Measurements from ENCODE around the gene LDLRAD4. TPM values are rescaled to one million over a fixed set of nuclear protein-coding genes. Genes with fewer than 3 reads are reported as not detected.

Gene LDLRAD4
- total RNA-seq, 2 experiments from 2014 or later = 34.3 to 35.7 TPM

DNA sequence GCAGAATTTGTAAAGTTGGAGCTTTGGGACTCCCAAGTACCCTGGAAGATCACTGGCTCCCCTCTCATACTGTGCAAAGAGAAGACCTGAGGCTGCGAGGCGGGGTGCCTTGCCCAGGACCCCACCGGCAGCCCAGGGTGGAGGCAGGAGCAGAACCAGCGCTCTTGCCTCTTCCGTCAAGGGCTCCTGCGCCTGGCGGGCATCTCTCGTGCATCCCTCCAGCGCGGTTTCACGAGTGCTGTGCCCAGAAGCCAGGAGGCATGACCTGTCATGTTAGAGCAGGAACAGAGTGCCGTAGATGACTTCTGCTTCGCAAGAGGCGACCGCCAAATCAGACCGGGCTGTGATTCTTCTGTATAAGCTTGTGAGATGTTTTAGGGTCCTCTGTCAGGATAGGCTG is 77.3 kb downstream of the LDLRAD4 start:
- H3K27ac Mint-ChIP-seq = no peak overlapping the region
- H3K9me3 Mint-ChIP-seq (ENCODE audit: insufficient read depth) = no peaks in the 10 kb centered on the region
- peaks cover 2% of the 10 kb centered on the region for H3K27me3 Mint-ChIP-seq (ENCODE audit: low read depth)
- ATAC-seq = no peak
- CTCF ChIA-PET = no interaction called here
- H3K36me3 Mint-ChIP-seq (ENCODE audit: low read depth) = peaks cover 1% of the 10 kb centered on the region
- H3K4me3 Mint-ChIP-seq = no peak overlapping the region
- POLR2A ChIA-PET = no interaction called here
- DNase-seq = no peak
- peaks cover 40% of the 10 kb centered on the region for H3K4me1 Mint-ChIP-seq (ENCODE audit: low read depth)

DNA sequence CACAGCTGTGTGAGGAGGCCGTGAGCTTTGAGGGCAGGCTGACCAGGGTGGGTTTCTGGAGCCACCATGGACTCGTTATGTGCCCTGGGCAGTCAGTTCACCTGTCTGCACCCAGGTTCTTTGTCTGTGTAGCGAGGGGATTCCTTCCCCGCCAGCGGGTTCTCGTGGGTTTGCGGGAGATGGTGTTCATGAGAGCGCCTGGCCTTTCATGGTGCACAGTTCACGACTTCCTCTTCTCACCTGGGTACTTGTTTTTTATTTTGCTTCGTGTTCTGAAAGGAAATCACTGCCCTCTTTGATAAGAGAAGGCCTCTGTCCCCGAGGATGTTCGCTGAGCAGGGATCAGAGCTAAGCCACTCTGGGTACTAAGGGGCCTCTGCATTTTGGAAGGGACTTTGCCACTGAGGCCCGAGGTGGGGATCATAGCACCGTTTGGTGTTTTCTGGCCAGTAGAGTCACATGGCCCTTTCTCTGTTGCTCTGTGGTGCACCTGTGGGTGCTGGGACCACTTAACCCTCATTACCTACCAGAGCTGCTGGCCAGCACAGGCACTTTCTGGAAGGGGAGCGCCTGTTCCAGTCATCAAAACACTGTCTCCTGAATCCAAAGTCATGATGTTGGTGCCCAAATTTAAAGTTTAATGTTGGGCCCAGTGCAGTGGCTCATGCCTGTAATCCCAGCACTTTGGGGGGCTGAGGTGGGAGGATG is 78.5 kb downstream of the LDLRAD4 start:
- ATAC-seq (no peak), DNase-seq (no peak)
- peak overlapping the region; percentile 50 for H3K27ac Mint-ChIP-seq
- ChIA-PET CTCF (no interaction called here), POLR2A (interaction anchor here (0.9 kb wide), 1 partner anchor 14 kb away, joined by 3 read pairs; no protein-coding TSS in a partner anchor)
- H3K36me3 Mint-ChIP-seq (ENCODE audit: low read depth) = peaks cover 1% of the 10 kb centered on the region
- no peak overlapping the region for H3K4me3 Mint-ChIP-seq
- H3K27me3 Mint-ChIP-seq (ENCODE audit: low read depth) = peaks cover under 1% of the 10 kb centered on the region
- peaks cover 32% of the 10 kb centered on the region for H3K4me1 Mint-ChIP-seq (ENCODE audit: low read depth)
- H3K9me3 Mint-ChIP-seq (ENCODE audit: insufficient read depth) = no peaks in the 10 kb centered on the region

DNA sequence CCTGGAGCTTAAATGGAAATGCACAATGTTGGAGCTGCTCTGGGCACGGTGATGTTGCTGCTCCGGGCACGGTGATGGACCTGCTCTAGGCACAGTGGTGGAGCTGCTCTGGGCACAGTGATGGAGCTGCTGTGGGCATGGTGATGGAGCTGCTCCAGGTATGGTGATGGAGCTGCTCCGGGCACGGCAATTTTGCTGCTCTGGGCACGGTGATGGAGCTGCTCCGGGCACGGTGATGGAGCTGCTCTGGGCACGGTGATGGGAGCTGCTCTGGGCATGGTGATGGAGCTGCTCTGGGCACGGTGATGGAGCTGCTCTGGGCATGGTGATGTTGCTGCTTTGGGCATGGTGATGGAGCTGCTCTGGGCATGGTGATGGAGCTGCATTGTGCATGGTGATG is 79.7 kb downstream of the LDLRAD4 start:
- ATAC-seq = no peak
- no peaks in the 10 kb centered on the region for H3K9me3 Mint-ChIP-seq (ENCODE audit: insufficient read depth)
- no peak for DNase-seq
- POLR2A ChIA-PET = interaction anchor here (0.5 kb wide), 1 partner anchor 100 kb away, joined by 3 read pairs; no protein-coding TSS in a partner anchor
- peaks cover 2% of the 10 kb centered on the region for H3K27me3 Mint-ChIP-seq (ENCODE audit: low read depth)
- peaks cover 1% of the 10 kb centered on the region for H3K36me3 Mint-ChIP-seq (ENCODE audit: low read depth)
- CTCF ChIA-PET = interaction anchor here (0.7 kb wide), 1 partner anchor 82 kb away, joined by 3 read pairs; no protein-coding TSS in a partner anchor
- no peak overlapping the region for H3K27ac Mint-ChIP-seq
- no peak overlapping the region for H3K4me3 Mint-ChIP-seq
- H3K4me1 Mint-ChIP-seq (ENCODE audit: low read depth) = peaks cover 34% of the 10 kb centered on the region

DNA sequence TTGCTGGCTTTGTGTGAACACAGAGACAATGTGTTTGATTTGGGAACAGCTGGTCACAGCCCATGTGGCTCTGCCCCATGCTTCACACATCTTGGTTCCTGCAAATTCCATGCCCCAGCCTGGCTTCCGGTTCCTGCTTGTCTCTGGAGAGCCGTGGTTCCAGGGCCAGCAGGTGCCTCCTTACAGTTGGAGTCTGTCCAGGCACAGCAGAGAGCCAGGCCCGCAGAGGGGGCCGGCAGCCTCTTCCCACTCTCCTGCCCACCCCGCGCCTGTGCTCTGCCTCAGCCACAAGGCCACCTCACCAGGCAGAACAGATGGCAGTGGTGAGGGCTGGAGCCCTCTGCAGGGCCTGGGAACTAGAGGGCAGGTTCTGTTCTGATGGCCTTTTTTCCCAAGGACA is 81.5 kb downstream of the LDLRAD4 start:
- H3K27ac Mint-ChIP-seq = no peak overlapping the region
- ATAC-seq (no peak), DNase-seq (no peak)
- H3K9me3 Mint-ChIP-seq (ENCODE audit: insufficient read depth) = no peaks in the 10 kb centered on the region
- H3K4me3 Mint-ChIP-seq = no peak overlapping the region
- CTCF ChIA-PET = no interaction called here
- H3K27me3 Mint-ChIP-seq (ENCODE audit: low read depth) = peaks cover 2% of the 10 kb centered on the region
- H3K36me3 Mint-ChIP-seq (ENCODE audit: low read depth) = peaks cover 3% of the 10 kb centered on the region
- POLR2A ChIA-PET = interaction anchor here (1.0 kb wide), 1 partner anchor 20 kb away, joined by 3 read pairs; no protein-coding TSS in a partner anchor
- H3K4me1 Mint-ChIP-seq (ENCODE audit: low read depth) = peaks cover 29% of the 10 kb centered on the region

DNA sequence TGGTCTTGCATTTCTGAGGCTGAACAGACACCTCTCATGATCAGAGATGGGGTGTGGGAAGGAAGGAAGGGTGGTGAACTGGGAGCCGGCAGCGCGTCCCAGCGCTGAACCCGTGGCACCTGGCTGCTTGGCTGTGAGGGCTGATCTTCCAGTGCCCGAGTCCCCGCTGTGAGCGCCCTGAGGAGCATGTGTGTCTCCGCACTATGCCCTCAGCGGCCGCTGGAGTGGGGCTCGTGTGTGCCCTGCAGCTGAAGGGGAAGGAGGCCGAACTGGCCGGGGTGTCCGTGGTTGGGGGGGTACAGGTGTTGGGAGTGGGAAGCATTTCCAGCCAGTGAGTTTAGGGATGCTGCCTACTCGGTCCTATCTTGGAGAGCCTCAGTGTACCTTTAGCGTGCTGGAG is 82.2 kb downstream of the LDLRAD4 start:
- peaks cover 2% of the 10 kb centered on the region for H3K27me3 Mint-ChIP-seq (ENCODE audit: low read depth)
- ChIA-PET POLR2A (no interaction called here), CTCF (interaction anchor here (1.3 kb wide), 1 partner anchor 258 kb away, joined by 3 read pairs; no protein-coding TSS in a partner anchor)
- H3K27ac Mint-ChIP-seq = no peak overlapping the region
- H3K4me1 Mint-ChIP-seq (ENCODE audit: low read depth) = peaks cover 28% of the 10 kb centered on the region
- H3K9me3 Mint-ChIP-seq (ENCODE audit: insufficient read depth) = peaks cover 6% of the 10 kb centered on the region
- H3K4me3 Mint-ChIP-seq = no peak overlapping the region
- no peak for ATAC-seq
- no peak for DNase-seq
- H3K36me3 Mint-ChIP-seq (ENCODE audit: low read depth) = peaks cover 8% of the 10 kb centered on the region

DNA sequence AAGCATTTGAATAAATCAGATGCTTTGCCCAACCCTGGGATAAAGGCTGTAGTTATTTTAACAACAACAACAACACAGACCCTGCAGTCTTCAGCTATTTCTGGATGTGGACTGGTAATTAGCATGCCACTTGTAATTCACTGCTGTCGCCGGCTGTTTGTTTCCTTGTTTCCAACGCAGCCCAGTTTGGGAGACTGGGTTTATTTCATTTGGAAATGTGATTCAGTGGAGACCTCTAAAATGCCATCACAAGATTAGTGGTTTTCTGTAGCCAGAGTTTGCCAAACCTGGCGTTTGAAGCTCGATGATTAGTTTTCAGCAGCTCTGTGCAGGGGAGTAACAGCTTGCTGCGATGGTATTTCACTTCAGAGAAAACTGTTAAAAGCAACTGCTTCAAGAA is 83.5 kb downstream of the LDLRAD4 start:
- DNase-seq (no peak), ATAC-seq (no peak)
- Mint-ChIP-seq H3K36me3 (ENCODE audit: low read depth) (peaks cover 10% of the 10 kb centered on the region), H3K27ac (no peak overlapping the region), H3K9me3 (ENCODE audit: insufficient read depth) (peaks cover 8% of the 10 kb centered on the region), H3K4me3 (no peak overlapping the region), H3K27me3 (ENCODE audit: low read depth) (peaks cover 2% of the 10 kb centered on the region), H3K4me1 (ENCODE audit: low read depth) (peaks cover 25% of the 10 kb centered on the region)
- POLR2A ChIA-PET = no interaction called here
- CTCF ChIA-PET = interaction anchor here (1.0 to 1.3 kb wide), 2 partner anchors 11 to 142 kb away, joined by 3 to 4 read pairs; no protein-coding TSS in a partner anchor

DNA sequence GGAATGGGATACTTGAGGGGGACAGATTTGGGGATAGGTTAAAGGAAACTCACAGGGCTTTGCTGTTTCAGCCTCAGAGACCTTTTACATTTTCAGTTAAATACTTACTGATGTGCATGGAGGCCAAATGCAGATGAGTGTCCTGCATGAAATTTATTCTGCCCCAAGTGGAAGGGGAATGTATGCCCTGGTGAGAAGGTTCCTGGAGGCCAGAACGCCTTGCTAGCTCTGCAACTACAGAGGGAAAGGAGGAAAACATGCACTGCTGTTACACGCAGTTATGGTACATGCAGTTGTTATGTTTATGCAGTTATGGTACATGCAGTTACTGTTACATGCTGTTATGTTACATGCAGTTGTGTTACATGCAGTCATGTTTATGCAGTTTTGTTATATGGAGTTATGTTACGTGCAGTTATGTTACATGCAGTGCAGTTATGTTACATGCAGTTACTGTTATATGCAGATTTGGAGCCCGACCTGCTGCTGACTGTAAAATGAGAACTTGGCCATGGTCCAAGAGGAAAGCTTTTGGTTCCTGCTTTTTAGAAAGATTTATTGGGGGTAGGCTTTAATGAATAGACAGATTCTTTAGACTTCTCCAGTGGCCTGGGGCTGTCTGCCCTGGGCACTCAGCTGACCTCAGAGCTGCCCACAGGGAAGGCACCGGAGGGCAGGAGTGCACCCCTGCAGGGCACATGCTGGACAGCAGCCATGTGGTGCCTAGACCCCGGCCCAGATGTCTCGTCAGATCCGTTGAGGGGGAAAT is 84.1 kb downstream of the LDLRAD4 start:
- ATAC-seq (no peak), DNase-seq (no peak)
- Mint-ChIP-seq H3K4me3 (no peak overlapping the region), H3K4me1 (ENCODE audit: low read depth) (peaks cover 20% of the 10 kb centered on the region), H3K27me3 (ENCODE audit: low read depth) (peaks cover 2% of the 10 kb centered on the region), H3K9me3 (ENCODE audit: insufficient read depth) (peaks cover 8% of the 10 kb centered on the region), H3K27ac (no peak overlapping the region), H3K36me3 (ENCODE audit: low read depth) (peaks cover 10% of the 10 kb centered on the region)
- ChIA-PET POLR2A (interaction anchor here (1.5 kb wide), 1 partner anchor 83 kb away, joined by 4 read pairs; the partner anchor contains the start of gene LDLRAD4), CTCF (interaction anchor here (1.0 to 1.3 kb wide), 2 partner anchors 12 to 143 kb away, joined by 3 to 4 read pairs; no protein-coding TSS in a partner anchor)

DNA sequence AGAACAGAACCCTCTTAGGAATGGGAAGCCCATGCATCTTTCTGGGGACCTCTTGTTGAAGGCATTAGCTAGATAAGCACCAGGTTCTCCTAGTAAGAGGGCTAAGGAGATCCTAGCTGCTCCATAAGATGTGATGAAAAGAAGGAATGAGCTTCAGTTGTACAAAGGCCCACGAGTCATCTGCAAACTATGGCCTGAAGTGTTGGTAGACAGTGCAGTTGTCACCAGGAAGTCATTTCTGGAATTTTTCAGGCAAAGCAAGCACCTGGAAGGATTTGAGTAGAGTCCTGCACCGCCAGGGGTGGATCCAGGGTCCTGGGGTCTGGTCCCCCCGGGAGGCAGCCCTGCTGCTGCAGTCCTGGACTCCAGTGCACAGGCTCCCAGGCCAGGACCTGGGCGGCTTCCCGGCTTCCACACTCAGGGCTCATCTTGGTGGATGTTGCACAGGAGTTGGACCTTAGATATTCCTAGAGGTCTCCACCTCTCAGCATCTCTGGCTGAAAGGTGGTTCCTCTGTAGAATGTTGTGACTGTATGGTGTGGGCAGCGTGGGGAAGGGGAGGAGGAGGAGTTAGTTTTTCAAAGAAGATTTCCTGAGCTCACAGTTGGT is 85.3 kb downstream of the LDLRAD4 start:
- ChIA-PET POLR2A (interaction anchor here (1.5 kb wide), 1 partner anchor 85 kb away, joined by 4 read pairs; the partner anchor contains the start of gene LDLRAD4), CTCF (no interaction called here)
- no peak overlapping the region for H3K4me3 Mint-ChIP-seq
- H3K4me1 Mint-ChIP-seq (ENCODE audit: low read depth) = peaks cover 32% of the 10 kb centered on the region
- peaks cover 2% of the 10 kb centered on the region for H3K27me3 Mint-ChIP-seq (ENCODE audit: low read depth)
- peaks cover 10% of the 10 kb centered on the region for H3K36me3 Mint-ChIP-seq (ENCODE audit: low read depth)
- ATAC-seq (no peak), DNase-seq (no peak)
- peaks cover 8% of the 10 kb centered on the region for H3K9me3 Mint-ChIP-seq (ENCODE audit: insufficient read depth)
- H3K27ac Mint-ChIP-seq = no peak overlapping the region

DNA sequence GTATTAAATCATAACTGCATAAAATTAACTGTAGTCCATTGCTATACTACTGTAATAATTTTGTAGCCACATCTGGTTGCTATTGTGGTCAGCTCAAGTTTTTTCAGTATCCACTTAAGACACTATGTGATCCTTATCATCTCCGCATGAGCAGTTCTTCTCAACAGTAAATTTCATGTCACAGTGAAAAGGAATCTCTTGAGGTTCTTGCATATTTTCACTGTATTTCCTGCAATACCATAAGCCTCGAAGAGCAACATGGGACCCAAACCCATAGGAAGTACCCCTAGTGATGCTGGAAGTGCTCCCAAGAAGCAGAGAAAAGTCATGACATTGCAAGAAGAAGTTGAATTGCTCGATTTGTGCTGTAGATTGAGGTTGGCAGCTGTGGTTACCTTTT is 86.7 kb downstream of the LDLRAD4 start:
- Mint-ChIP-seq H3K27me3 (ENCODE audit: low read depth) (peaks cover 2% of the 10 kb centered on the region), H3K4me3 (no peak overlapping the region), H3K4me1 (ENCODE audit: low read depth) (peaks cover 44% of the 10 kb centered on the region), H3K27ac (no peak overlapping the region), H3K9me3 (ENCODE audit: insufficient read depth) (peaks cover 8% of the 10 kb centered on the region), H3K36me3 (ENCODE audit: low read depth) (peaks cover 10% of the 10 kb centered on the region)
- no peak for DNase-seq
- POLR2A ChIA-PET = no interaction called here
- ATAC-seq = no peak
- CTCF ChIA-PET = interaction anchor here (1.8 kb wide), 1 partner anchor 48 kb away, joined by 4 read pairs; no protein-coding TSS in a partner anchor

DNA sequence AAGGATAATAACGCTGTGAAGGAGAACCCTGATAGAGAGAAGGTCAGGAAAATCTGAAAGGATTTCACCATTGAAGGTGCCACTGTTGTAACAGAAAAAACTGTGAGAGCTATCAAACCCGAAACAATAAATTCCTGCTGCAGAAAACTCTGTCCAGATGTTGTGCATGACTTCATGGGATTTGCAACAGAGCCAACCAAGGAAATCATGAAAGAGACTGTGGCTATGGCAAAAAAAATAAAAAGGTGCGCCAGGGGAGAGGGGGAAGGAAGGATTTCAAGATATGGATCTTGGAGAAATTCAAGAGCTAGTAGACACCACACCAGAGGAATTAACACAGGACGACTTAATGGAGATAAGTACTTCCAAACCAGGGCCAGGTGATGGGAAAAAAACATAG is 88.0 kb downstream of the LDLRAD4 start:
- DNase-seq = no peak
- H3K4me3 Mint-ChIP-seq = no peak overlapping the region
- CTCF ChIA-PET = interaction anchor here (1.8 kb wide), 1 partner anchor 47 kb away, joined by 4 read pairs; no protein-coding TSS in a partner anchor
- ATAC-seq = no peak
- peaks cover 8% of the 10 kb centered on the region for H3K9me3 Mint-ChIP-seq (ENCODE audit: insufficient read depth)
- peaks cover 15% of the 10 kb centered on the region for H3K36me3 Mint-ChIP-seq (ENCODE audit: low read depth)
- no peak overlapping the region for H3K27ac Mint-ChIP-seq
- H3K27me3 Mint-ChIP-seq (ENCODE audit: low read depth) = peaks cover 2% of the 10 kb centered on the region
- H3K4me1 Mint-ChIP-seq (ENCODE audit: low read depth) = peaks cover 49% of the 10 kb centered on the region
- POLR2A ChIA-PET = no interaction called here

DNA sequence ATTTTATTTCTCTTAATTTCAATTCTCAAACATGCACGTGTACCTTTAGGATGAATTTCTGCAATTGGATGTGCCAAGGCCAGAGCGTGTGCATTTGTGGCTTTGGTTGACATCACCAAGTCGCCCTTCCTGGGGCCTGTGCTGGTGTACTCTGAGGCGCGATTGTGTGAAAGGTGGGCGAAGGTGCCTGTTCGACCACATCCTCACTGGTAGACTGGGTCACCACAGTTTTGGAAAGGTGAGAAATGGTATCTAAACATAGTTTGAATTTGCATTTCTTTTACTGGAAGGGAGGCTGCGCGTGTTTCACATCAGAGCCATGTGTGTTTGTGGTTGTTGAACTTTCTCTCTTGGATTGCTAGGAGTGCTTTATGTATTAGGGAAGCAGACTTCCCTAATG is 89.8 kb downstream of the LDLRAD4 start:
- H3K4me1 Mint-ChIP-seq (ENCODE audit: low read depth) = peaks cover 60% of the 10 kb centered on the region
- ChIA-PET POLR2A (no interaction called here), CTCF (no interaction called here)
- ATAC-seq (peak; percentile 78), DNase-seq (peak; percentile 75)
- peaks cover 8% of the 10 kb centered on the region for H3K9me3 Mint-ChIP-seq (ENCODE audit: insufficient read depth)
- peaks cover 21% of the 10 kb centered on the region for H3K36me3 Mint-ChIP-seq (ENCODE audit: low read depth)
- no peaks in the 10 kb centered on the region for H3K27me3 Mint-ChIP-seq (ENCODE audit: low read depth)
- H3K4me3 Mint-ChIP-seq = peak overlapping the region; percentile 27
- H3K27ac Mint-ChIP-seq = peak overlapping the region; percentile 69

Data from activated CD8-positive, alpha-beta T cell treated with anti-CD3 and anti-CD28 coated beads, Interleukin-2, amount 10 ng/mL, durations not matched to agents 7 days and 5 days (primary cell).